GM18951 (cell line): ENCODE measurements around the gene DCAF6.
"Not testable (repeated sequence)": the region's sequence is repeated elsewhere in the genome, so short reads cannot be mapped to it uniquely, and the experiment has no call there.

Source experiments
- POLR2A ChIP-seq: IDR thresholded peaks from 4 replicates; pipeline ENCODE4 v1.6.1; 2011; ENCODE audit warnings: mild to moderate bottlenecking; ENCODE audit not compliant: insufficient read length, insufficient read depth; ENCODE audit errors: extremely low read depth
- in situ Hi-C: fragments of 300-500 bp; cut with MboI; formaldehyde crosslinking; loops from one replicate; pipeline ENCODE4 v1.12.0; 2022; ENCODE audit warnings: low sequenced_read_pairs, mixed read lengths, inconsistent platforms; ENCODE audit not compliant: unreplicated experiment

Gene DCAF6

GRCh38 chr1:168045311-168045710 is 108.8 kb downstream of the DCAF6 start:
- in situ Hi-C loops, result no loop called here
- TF ChIP-seq POLR2A, result no peak

GRCh38 chr1:168050307-168050706 is 113.8 kb downstream of the DCAF6 start:
- TF ChIP-seq POLR2A, result no peak
- in situ Hi-C loops, result no loop called here

DNA sequence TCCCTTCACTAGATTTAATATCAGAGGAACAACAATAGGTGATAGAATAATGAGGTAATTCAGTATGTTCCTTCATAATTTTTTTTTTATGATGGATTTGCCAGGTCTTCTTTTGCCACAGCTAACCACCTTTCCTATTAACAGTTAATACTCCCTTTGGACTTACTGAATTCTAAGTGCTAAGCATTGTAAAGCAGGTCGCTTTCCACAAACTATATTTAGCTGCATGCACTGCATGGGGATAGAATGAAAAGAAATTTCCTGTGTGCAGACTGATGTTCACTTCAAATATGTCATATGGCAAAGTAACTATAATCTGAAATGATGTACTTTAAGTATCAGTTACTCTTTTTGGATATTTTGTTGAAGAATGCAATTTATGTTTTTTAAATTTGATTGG is 114.4 kb downstream of the DCAF6 start:
- in situ Hi-C loops, result no loop called here
- no peak for TF ChIP-seq POLR2A

- TF ChIP-seq POLR2A, result no peak
- in situ Hi-C loops, result no loop called here
Measured at GRCh38 chr1:168053681-168054080, 117.2 kb downstream of the DCAF6 start.

DNA sequence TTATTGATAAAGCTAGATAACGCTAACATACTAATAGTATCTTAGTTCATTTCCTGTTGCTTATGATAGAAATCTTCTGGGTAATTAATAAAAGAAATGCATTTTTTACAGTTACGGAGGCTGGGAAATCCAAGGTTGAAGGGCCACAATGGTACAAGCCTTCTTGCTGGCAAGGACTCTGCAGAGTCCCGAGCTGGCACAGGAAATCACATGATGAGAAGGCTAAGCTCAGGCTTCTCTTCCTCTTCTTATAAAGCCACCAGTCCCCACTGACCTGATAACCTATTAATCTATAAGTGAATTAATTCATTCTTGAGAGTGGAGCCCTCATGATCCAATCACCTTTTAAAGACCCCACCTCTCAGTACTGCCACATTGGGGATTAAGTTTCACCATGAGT is 117.6 kb downstream of the DCAF6 start:
- TF ChIP-seq POLR2A, result no peak
- in situ Hi-C loops, result no loop called here

DNA sequence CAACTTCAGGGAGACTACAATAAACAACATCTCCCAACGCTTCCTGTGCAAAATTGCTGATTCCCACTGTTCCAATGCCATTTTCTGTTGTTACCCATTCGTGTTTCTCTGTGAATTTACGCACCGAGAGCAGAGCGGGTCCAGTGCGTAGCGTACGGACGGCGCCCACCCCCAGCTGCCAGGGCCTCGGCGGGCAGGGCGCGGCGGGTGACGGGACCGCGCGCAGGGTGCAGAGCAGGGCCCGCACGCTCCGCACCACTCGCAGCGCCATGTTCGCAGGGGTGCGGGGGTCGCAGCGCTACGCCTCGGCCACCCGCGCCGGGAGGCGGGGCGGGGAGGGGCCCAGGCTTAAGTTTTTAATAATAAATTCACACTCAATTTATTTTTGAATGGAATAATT is 119.7 kb downstream of the DCAF6 start:
- in situ Hi-C loops, result not testable (repeated sequence)

DNA sequence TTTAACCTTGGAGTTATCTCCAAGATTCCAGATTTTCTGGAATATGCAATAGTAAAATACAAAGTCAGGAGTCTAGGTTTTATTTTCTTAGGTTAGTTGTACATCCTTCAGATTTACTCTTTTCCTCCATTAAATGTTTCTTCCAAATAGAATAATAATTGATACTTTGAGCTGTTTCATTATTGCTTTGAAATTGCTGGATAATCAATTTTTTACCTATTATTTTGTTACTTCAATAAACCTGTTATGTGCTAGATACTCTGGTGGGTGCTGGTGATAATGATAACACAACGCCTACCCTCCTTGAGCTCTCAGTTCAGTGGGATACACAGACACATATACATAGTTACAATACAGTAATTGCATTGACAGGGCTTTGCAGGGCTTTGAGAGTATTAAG is 120.9 kb downstream of the DCAF6 start:
- in situ Hi-C loops, result no loop called here
- no peak for TF ChIP-seq POLR2A

- TF ChIP-seq POLR2A, result no peak
- in situ Hi-C loops, result no loop called here
Measured at GRCh38 chr1:168057921-168058320, 121.4 kb downstream of the DCAF6 start.

GRCh38 chr1:168064216-168064615 is 127.7 kb downstream of the DCAF6 start:
- in situ Hi-C loops, result no loop called here
- no peak for TF ChIP-seq POLR2A

DNA sequence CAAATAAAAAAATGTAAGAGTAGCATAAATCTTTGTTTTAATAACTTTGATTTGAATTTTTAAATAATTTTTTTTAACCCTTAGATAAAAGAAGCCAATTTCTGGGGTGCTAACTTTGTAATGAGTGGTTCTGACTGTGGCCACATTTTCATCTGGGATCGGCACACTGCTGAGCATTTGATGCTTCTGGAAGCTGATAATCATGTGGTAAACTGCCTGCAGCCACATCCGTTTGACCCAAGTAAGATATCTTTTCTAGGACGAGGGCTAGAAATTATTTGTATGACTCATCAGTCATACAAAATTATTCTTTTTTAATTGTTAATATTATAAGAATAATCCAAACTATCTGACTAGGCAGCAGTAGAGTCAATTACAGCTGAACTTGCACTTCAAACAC is 129.0 kb downstream of the DCAF6 start:
- no peak for TF ChIP-seq POLR2A
- in situ Hi-C loops, result no loop called here

DNA sequence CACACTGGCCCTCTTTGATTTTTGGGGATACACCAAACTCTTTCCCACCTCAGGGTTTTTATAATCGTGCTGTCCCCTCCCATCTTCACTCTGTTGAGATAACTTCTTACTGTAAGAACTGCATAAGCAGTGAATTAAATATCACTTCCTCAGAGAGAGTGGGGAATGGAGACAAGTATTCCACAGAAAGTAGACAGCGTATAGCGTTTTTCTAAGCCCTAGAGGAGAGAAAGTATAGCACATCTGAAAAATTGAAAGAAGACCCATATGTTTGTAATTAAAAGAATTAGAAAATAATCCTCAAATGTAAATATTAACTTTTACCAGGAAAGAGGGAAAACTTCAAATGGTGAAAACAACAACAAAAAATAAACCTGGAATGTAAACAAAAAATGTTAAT is 132.9 kb downstream of the DCAF6 start:
- no peak for TF ChIP-seq POLR2A
- in situ Hi-C loops, result no loop called here

DNA sequence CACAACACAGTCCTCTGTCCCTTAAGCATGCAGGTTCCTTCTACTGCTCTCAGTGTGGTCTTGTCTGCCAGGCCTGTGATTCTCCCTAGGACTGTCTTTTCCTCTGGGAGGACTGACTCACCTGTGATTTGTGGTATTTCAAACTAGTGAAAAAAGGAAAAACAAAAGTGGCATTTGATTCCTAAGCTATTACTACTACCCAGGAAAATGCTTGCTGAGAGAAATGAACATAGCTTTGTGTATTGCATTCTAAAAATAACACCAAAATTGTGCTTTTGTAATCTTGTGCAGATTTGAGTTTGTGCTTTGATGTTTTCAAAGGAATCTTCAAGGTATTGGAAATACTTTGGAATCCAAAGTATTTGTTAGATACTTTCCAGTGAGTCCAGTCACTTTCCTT is 143.3 kb downstream of the DCAF6 start:
- no peak for TF ChIP-seq POLR2A
- in situ Hi-C loops, result no loop called here

DNA sequence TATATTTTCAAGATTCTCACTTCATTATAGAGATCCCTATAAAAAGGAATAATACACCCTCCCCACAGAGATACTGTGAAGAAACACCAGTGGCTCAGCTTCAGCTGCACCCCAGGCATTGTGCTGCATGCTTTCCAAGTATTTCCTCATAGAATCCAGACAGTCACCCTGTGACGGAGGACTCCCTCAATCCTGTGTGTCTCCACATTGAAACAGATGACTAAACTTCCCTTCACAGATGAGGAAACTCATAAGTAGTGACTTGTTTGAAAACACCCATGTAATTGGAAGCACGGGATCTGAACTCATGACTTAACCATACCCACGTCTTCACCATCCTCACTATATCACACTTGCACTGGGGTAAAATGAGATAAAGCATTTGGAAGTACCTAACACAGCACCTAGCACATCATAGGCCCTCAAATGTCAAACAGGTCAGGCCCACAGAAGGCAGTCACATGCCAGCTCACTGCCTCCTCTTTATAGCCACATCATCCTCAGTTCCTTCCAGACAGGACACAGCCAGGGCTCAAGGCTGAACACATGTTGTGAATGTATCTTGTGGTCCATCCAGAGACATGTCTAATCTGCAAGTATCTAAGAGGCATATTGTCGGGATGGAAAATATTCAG is 145.0 kb downstream of the DCAF6 start:
- no peak for TF ChIP-seq POLR2A
- in situ Hi-C loops, result no loop called here

- in situ Hi-C loops, result no loop called here
- TF ChIP-seq POLR2A, result no peak
Measured at GRCh38 chr1:168082008-168082876, 145.8 kb downstream of the DCAF6 start.
